ENCODE results near the gene COL26A1.

Gene COL26A1

DNA sequence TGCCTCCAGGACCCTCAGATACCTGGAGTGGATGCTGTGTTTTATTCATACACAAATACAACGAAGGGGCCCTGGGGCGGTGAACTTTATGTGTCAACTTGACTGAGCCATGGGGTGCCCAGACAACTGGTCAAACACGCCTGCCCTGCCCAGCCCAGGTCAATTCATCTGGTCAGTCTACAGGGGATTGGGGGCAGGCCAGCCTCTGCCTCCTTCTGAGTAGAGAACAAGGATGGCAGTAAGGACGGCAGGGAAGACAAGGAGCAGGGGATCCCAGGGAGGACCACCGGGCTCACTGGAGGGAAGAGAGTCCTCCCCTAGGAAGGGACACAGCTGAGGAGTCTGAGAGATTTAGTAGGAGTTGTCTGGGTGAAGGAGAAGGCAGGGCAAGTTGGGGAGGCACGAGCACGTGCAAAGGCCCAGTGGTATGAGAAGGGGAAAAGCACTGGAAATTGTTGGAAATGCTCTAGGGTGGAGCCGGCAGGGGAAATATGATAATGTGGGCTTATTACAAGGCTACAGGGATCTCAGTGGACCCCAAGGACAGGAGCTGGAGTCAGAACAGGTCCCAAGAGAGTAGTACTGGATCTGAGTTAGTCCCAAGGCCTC, 203.0 kb downstream of the COL26A1 start:
- DNase-seq (ENCODE audit: low read depth in 2 of 2) = no peak

DNA sequence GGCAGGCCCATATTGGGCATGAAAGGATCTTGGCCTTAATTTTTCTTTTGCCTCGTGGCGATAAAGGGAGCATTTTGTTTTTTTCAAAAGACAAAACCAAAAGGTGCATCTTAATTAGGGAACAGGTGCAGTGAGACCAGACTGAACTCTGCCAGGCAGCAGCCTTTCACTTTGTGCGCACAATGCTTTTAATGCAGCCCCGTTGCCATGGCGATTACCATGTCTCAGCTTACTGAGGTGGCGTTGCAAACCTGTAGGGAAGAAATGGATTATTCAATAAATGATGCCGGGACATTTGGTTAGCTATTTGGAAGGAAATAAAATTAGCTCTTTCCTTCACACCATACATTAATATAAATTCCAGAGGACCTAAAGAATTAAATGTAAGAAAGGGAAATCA, 204.6 kb downstream of the COL26A1 start:
- DNase-seq (ENCODE audit: low read depth in 2 of 2) = no peak

DNA sequence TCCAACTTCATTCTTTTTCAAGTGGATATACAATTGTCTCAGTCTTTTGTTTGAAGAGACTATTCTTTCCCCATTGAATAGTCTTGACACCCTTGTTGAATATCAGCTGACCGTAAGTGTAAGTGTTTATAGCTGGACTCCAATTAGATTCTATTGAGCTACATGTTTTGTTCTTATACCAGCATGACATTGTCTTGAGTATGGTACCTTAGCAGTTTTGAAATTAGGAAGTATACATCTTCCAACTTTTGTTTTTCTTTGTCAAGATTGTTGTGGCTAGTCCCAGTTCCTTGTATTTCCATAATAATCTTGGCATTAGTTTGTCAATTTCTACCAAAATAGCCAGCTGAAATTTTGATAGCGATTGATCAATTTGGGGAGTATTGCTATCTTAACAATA, 209.5 kb downstream of the COL26A1 start:
- no peak for DNase-seq (ENCODE audit: low read depth in 2 of 2)

DNA sequence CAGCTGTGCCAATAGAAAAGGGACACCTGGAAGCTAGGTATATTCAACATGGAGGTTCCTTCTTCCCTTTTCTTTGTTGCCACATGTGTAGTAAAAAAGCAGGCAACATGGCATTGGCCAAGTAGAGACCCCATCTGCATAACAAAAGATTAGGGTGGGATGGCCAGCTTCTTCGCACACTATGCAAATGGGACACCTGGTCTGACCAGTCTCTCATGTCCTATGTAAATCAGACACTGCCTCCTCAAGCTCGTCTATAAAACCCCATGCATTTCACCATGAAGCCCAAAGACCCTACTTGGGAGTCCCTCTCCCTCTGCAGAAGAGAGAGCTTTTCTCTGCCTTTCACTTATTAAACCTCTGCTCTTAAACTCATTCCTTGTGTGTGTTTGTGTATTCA, 212.5 kb downstream of the COL26A1 start:
- no peak for DNase-seq (ENCODE audit: low read depth in 2 of 2)

DNA sequence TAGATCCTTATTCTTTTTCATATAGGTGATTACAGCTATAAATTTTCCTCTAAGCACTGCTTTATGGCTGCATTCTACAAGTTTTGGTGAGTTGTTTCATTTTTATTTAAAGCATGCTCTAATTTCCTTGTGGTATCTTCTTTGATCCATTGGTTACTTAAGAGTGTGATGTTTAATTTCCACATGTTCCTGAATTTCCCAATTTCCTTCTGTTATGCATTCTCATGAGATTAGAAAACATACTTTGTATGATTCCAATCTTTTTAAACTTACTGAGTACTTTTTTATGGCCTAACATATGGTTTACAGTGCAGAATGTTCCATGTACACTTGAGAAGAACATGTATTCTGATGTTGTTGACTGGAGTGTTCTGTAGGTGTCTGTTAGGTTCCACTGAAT, 213.0 kb downstream of the COL26A1 start:
- no peak for DNase-seq (ENCODE audit: low read depth in 2 of 2)

DNA sequence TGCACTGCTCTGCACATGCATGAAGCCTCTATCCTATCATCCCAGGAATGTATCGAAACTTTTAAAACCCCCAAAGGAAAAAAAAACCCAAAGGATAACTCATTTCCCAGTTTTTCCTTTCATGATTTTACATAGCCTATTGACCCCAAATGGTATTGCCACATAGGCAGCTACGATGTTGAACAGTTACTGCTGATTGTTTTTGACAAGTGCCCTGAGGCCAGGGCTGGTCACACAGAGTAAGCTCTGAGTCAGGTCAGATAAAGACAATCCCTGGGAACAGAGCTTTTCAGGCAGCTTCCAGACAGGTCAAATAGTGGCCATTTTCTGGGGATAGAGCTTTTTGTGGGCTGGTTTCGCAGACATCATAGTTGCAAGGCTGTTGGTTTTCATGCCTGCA, 214.3 kb downstream of the COL26A1 start:
- no peak for DNase-seq (ENCODE audit: low read depth in 2 of 2)

DNA sequence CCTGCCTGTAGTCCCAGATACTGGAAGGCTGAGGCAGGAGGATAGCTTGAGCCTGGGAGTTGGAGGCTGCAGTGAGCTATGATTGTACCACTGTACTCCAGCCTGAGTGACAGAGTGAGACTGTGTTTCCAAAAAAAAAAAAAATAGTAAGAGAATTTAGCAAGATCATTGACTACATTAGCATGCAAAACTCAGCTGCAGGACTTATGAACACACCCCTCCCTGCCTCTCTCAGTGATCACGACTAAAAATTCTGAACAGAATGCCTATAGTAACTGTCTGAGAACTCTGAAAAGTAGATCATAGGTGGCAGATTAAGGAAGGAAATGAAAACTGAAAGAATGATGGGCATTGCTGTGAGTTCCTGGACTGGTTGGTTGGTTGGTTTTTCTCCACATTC, 215.9 kb downstream of the COL26A1 start:
- no peak for DNase-seq (ENCODE audit: low read depth in 2 of 2)

DNA sequence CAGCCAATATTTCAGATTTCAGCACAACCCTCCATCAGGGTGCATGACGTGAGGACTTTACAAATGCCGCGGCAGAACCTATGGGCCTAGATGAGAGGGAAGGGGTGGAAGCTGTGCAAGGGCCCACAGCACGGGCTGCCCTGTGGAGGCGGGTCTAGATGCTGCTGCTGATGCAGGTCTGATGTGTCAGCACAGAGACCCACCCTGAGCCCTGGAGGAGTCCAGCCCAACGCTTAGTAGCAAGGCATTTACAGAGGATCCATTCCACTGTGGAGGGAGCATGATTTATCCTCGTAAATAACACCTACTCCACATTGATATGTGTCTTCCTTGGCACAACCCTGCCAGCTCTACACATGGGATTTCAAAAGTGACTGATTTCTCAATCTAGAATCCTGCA, 217.9 kb downstream of the COL26A1 start:
- DNase-seq (ENCODE audit: low read depth in 2 of 2) = no peak

DNA sequence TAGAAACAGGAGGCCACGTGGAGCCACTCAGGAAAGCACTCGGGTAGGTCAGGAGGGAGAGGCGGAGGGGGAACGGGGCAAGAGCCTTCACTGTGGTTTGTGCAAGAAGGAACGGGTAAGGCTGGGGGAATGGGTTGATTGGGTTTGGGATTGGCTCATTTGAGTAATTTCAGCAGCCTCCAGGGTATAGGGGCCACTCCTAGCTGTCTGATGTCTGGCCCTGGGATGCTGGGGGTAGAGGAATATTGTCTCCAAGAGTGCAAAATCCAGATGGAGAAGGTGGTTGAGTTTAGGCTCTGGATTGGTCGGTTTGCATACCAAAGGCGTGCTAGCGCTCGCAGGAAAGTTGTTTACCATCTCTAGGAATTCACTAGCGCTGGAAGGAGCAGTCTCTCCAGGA, 219.2 kb downstream of the COL26A1 start:
- no peak for DNase-seq (ENCODE audit: low read depth in 2 of 2)

DNA sequence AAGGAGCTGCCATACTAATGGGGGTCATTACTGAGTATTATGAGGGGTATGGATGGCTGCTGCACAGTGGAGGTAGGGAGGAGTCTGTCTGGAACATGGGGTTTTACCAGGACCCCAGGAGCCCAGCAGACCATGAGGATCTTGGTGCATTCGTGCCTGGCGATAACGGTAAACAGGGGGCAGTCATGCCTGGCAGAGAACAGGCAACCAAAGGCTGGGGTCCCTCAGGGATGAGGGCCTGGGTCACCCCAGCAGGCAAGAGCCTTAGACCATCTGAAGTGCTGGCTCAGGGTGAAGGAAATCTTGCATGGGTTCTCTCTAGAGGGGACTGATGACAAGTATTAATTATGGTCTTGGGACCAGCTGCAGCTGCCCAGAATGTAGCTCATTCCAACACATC, 220.3 kb downstream of the COL26A1 start:
- no peak for DNase-seq (ENCODE audit: low read depth in 2 of 2)

DNA sequence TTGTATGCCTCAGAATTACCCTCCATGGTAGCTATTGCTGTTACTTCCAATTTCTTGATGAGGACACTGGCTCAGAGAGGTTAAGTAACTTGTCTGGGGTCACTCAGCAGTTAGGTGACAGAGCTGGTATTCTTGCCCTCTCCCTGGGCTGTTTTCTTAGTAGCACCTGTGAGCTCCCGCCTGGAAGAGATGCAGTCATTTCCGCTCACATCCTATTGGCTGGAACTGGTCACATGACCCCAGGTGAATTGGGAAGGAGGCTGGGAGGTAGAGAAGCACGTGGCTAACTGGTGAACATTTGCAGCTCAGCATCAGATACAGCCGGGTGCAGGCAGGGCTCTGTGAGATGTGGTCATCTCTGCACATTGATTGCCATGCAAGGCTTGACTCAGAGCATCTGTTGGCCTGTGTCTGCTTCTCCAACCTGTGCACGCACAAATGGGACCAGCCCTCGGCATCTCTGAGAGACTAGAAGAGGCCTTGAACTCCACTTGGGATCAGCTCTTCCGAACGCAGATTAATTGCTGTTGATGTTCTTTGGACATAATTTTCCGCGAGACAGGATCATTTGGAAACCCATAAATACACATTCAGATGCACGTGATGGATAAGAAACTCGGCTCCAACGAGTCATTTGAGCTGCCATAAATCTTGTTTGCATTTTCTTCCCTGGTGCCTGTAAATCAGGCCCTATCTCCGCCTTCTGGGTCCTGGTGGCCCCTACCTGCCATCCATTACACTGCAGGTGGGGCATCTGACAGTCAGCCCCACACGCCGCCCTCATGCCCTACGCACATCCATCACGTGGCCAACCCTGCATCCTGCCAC, 223.6 kb downstream of the COL26A1 start:
- no peak for DNase-seq (ENCODE audit: low read depth in 2 of 2)

DNA sequence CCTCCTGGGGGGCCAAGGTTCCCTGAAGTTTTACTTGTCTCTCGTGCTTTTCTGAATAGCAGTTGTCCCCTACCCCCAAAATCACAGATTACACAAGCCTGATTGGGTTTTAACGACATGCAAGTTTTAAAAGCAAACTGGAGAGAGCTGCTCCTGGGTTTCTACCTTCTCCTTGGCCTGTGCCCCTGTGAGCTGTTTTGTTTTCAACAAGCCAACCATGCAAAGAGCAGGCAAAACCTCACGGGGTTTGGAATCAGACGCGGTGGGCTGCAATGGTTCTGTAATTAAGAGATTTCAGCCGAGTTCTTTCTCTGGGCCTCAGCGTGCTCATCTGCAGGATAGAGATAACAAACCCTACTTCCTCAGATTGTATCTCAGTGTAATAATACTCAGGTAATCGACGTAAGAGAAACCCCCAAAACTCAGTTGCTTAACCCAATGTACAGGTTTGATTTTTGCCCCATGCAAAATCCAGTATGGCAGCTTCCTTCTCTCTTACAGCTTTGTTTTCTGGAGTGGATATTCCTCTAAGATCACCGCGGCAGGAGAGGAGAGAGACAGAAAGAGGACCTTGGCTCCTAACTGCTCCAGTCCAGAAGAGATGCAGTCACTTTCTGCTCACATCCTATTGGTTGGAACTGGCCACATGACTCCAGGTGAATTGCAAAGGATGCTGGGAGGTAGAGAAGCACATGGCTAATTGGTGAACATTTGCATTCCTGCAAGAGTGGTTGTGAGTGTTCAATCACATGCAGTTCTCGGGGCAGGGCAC, 224.4 kb downstream of the COL26A1 start:
- DNase-seq (ENCODE audit: low read depth in 2 of 2) = no peak

DNA sequence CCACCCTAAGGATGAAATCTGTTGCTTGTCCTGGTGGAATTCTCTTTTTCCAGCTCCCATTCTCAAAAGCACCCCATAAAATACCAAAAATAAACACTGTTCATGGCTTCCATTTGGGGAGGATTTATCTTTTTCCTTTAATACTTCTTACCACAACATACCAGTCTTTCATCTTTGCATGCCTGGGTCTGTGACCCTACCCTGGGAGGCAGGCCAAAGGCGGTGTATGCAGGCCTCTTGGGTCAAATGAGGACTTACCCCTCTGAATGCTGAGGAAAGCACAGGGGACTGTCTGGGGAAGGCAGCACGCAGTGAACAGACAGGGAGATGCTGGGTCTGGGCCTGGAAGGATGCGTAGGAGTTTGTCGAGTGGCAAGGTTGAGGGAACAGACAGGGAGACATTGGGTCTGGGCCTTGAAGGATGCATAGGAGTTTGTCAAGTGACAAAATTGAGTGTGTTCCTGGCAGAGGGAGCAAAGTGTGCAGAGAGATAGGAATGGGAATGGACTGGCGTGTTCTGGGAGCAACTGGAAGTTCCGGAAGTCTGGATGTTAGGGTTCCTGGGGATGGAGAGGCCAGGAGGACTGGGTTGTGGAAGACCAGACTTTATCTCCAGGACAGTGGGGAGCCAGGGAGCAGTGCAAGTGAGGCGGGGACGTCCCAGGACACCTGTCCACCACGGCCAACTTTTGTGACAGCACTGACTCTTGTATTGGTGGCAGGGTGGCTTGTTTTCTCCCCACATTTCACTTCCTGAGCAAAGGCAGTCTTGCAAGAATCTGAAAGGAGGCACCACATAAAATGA, 225.7 kb downstream of the COL26A1 start:
- no peak for DNase-seq (ENCODE audit: low read depth in 2 of 2)

DNA sequence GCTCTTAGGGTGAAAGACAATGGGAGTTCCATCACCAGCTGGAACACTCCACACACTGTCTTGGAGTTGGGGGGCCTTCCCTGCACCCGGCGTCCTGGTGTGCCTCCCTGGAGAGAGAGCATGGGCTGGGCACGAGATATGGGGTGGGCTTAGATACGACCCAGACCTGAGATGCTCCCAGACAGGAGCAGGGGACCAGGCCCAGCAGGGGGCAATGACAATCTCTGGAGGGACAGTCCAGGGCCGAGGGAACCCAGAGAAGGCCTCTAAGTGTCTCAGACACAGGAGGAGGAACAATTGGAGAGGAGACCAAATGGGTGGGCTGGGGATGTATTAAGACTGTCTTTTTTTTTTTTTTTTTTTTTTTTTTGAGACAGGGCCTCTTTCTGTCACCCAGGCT, 226.4 kb downstream of the COL26A1 start:
- no peak for DNase-seq (ENCODE audit: low read depth in 2 of 2)

DNA sequence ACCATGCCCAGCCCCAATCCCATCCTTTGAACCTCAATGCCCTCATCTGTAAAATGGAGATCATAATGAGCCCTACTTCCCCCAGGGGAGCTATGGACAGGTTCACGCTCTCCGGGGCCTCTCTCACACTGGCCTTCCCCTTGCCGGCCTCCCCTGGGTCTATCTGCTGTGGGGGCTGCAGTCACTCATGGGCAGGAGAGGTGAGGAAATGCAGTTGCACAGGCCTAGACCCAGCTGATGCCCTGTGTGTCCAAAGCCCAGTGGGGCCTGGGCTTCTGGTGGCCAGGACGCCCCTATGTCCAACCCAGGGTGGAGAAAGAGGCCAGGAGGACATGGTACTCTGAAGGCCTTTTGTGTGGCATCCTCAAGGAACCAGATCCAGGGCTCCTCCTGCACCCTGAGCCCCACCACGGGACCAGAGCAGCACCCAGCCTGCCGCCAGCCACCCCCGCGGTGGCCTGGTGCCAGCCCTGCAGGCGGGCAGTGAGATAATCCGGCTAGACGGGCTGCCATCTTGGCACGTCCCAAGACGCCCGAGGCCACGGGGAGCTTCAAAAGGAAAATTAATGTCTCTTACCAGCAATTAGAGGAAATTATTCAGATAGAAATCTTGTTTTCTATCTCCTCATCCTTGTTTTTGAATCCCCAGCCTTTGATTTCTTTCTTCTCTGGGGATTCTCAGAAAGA, 227.4 kb downstream of the COL26A1 start:
- DNase-seq (ENCODE audit: low read depth in 2 of 2) = no peak

DNA sequence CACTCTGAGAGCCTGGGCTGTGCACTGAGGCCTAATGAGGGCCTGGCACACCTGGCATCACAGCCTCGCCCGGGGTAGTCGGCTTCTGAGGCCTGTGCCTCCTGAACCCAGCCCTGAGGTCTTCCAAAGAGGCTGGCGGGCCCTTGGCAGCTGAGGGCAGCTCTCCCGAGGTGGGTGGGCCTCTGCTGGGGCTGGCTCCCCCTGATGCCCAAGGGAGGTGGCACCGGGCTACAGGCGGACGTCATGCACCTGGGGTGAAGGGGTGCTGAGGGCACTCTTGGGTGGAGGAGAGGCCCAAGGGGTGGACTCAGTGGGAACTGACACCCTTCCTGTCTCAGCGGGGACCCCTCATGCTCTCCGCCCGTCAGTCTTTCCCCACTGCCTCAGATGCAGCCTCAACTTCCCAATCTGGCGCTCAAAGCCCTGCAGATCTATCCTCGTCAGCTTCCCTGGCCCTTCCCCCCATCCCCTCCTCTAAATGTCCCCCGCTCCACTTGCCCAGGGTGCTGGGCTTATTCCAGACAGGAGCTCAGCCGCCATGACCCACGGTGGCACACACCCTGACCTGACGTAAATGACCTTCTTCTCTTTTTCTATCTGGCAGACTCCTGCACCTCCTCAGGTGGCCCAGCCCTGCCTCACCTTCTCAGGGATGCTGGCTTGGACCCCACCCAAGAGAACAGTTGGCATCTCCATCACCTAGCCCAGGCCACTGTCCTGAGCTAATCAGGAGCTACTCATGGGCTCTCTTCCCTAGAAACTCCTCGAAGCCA, 228.2 kb downstream of the COL26A1 start:
- DNase-seq (ENCODE audit: low read depth in 2 of 2) = no peak

DNA sequence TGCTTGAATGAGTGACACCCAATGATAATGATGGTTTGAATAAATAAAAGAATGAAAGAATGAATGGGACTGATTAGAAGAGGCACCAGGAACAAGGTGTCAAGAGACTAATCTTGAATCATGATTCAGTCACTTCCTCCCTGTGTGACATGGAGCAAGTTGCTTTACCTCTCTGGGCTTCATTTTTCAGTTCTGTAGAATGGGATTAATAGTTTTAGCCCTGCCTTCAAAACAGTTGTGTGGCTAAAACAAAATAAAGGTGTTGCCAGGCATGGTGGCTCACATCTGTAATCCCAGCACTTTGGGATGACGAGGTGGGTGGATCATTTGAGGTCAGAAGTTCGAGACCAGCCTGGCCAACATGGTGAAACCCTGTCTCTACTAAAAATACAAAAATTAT, 228.8 kb downstream of the COL26A1 start:
- no peak for DNase-seq (ENCODE audit: low read depth in 2 of 2)

DNA sequence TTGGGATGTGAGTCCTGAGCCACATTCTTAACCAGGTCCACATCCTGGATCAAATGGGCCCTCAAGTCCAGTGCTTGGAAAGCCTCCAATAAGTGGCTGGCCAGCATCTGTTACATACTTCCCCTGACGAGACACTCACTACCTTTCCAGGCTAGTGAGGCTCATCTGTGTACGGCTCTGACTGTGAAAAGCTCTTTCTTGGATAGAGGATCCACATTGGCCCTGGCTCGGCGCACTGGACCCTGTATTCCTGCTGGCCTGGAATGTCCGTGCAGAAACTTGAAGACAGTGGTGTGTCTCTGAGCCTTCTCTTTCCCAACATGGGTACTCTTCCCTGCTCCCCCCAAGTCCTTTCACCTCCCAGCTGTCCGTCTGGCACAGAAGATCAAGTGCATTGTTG, 230.9 kb downstream of the COL26A1 start:
- DNase-seq (ENCODE audit: low read depth in 2 of 2) = no peak

DNA sequence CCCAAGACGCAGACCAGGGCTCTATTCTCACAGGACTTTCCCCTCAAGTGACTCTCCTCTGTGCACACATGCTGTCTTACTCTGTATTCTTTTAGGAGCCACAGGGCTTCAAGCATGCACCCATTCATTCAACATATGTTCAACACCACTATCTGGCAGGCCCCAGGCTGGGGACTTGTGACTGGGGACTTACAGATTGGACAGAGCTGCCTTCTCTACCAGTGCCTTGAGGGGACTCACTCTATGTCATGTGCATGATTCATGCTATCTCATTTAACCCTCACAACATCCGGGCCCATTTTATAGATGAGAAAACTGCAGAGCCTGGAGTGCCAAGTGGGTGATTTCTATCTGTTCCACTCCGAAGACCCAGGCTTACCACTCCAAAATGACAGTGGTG, 232.1 kb downstream of the COL26A1 start:
- DNase-seq (ENCODE audit: low read depth in 2 of 2) = no peak

DNA sequence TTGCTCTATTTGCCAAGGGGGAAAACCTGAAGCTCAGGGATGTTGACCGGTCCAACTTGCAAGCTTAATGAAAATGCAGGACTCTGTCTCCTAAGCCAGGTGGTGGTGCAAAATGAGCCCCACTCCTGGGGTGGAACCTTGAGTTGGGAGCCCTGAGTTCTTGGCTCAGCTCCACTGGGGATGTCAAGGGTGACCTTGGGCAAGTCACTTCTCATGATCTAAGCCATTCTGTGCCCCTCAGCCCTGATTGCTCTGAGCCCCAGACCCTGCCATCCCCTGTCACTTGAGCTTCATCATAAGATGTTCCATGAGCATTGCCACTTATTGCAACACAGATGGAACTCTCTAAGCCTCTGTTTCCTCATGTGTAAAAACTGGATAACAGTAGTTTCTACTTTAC, 232.6 kb downstream of the COL26A1 start:
- no peak for DNase-seq (ENCODE audit: low read depth in 2 of 2)

Data from activated CD4-positive, alpha-beta T cell treated with anti-CD3 and anti-CD28 coated beads for 24 hours (primary cell).